GM23248 (cell line): ENCODE measurements around the gene AFTPH.

Experiments used
- EZH2 ChIP-seq: fragments of 200-600 bp; sonication (generic); IDR thresholded peaks from 2 replicates; pipeline ENCODE4 v1.6.1; 2018; ENCODE audit warnings: antibody characterized with exemption, mild to moderate bottlenecking; ENCODE audit not compliant: insufficient read depth, poor library complexity, severe bottlenecking
- EZH2phosphoT487 ChIP-seq: fragments of 200-600 bp; sonication (generic); IDR thresholded peaks from 2 replicates; pipeline ENCODE4 v1.6.1; 2018; ENCODE audit warnings: antibody characterized with exemption, moderate library complexity, mild to moderate bottlenecking, low read depth; ENCODE audit not compliant: insufficient read depth

DNA sequence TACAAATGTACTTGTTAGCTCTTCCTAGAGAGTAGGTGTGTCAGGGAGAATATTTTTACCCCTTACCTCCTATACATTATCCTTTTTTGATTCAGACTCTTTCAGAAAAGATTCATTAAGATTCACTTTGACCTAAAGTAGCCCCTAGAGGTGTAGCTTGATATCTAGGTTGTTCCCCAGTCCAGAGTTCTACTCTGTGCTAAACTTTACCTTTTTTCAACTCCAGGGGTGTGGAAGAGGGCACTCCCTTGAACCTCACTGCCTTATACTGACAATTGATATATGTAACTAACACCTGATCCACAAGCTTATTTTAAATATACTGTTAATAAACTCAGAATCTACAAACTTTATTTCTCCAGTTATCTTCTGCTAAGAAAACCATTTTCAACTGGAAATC lies 30.0 kb downstream of the AFTPH start:
- TF ChIP-seq EZH2phosphoT487: no peak
- TF ChIP-seq EZH2: no peak
